ENCODE results near the gene ESRRG.
"Not testable (repeated sequence)": the region's sequence is repeated elsewhere in the genome, so short reads cannot be mapped to it uniquely, and the experiment has no call there.

ESRRG gene

GRCh38 chr1:216726435-216726834 lies 3.2 kb upstream of the ESRRG start:
- no peak for DNase-seq
- no peak for TF ChIP-seq POLR2A (IDR thresholded peaks at IDR 0.05; ENCODE audit: low read length)
- no peak for TF ChIP-seq GATA1 (IDR thresholded peaks at IDR 0.05; ENCODE audit: low read depth, low read length)

- TF ChIP-seq POLR2A (IDR thresholded peaks at IDR 0.05; ENCODE audit: low read length) (no peak), GATA1 (IDR thresholded peaks at IDR 0.05; ENCODE audit: low read depth, low read length) (no peak)
These were observed 408 bp downstream of the ESRRG start for GRCh38 chr1:216722821-216723220.

GRCh38 chr1:216721863-216722262 lies 1.4 kb downstream of the ESRRG start:
- peak; percentile 54 to 58 for DNase-seq
- TF ChIP-seq GATA1 (IDR thresholded peaks at IDR 0.05; ENCODE audit: low read depth, low read length), result no peak
- TF ChIP-seq POLR2A (IDR thresholded peaks at IDR 0.05; ENCODE audit: low read length), result no peak

More at GRCh38 chr1:216722821-216723220, 408 bp downstream of the ESRRG start:
- peak in 1 of 2 experiments; percentile 33 for DNase-seq

- TF ChIP-seq GATA1 (IDR thresholded peaks at IDR 0.05; ENCODE audit: low read depth, low read length) (no peak), POLR2A (IDR thresholded peaks at IDR 0.05; ENCODE audit: low read length) (no peak)
- no peak for DNase-seq
These were observed 2.2 kb downstream of the ESRRG start for GRCh38 chr1:216721062-216721461.

GRCh38 chr1:216711712-216712111 lies 11.5 kb downstream of the ESRRG start:
- no peak for TF ChIP-seq POLR2A (IDR thresholded peaks at IDR 0.05; ENCODE audit: low read length)
- TF ChIP-seq GATA1 (IDR thresholded peaks at IDR 0.05; ENCODE audit: low read depth, low read length), result no peak
- DNase-seq, result no peak

GRCh38 chr1:216710598-216711333 lies 12.5 kb downstream of the ESRRG start:
- DNase-seq, result peak in 1 of 2 experiments; percentile 15
- TF ChIP-seq POLR2A (IDR thresholded peaks at IDR 0.05; ENCODE audit: low read length) (no peak), GATA1 (IDR thresholded peaks at IDR 0.05; ENCODE audit: low read depth, low read length) (no peak)

- TF ChIP-seq POLR2A (IDR thresholded peaks at IDR 0.05; ENCODE audit: low read length) (no peak), GATA1 (IDR thresholded peaks at IDR 0.05; ENCODE audit: low read depth, low read length) (no peak)
- DNase-seq, result peak; percentile 31 to 36
These were observed 13.2 kb downstream of the ESRRG start for GRCh38 chr1:216710055-216710454.

- peak in 1 of 2 experiments; percentile 8 for DNase-seq
- no peak for TF ChIP-seq POLR2A (IDR thresholded peaks at IDR 0.05; ENCODE audit: low read length)
- TF ChIP-seq GATA1 (IDR thresholded peaks at IDR 0.05; ENCODE audit: low read depth, low read length), result no peak
These were observed 17.6 kb downstream of the ESRRG start for GRCh38 chr1:216705676-216706075.

- not testable (repeated sequence) for DNase-seq
These were observed 19.2 kb downstream of the ESRRG start for GRCh38 chr1:216704065-216704464.

GRCh38 chr1:216702170-216702569 lies 21.1 kb downstream of the ESRRG start:
- TF ChIP-seq POLR2A (IDR thresholded peaks at IDR 0.05; ENCODE audit: low read length) (no peak), GATA1 (IDR thresholded peaks at IDR 0.05; ENCODE audit: low read depth, low read length) (no peak)
- no peak for DNase-seq

- DNase-seq, result peak in 1 of 2 experiments; percentile 7
- TF ChIP-seq GATA1 (IDR thresholded peaks at IDR 0.05; ENCODE audit: low read depth, low read length), result no peak
- TF ChIP-seq POLR2A (IDR thresholded peaks at IDR 0.05; ENCODE audit: low read length), result no peak
These were observed 22.4 kb downstream of the ESRRG start for GRCh38 chr1:216700779-216701178.

- no peak for DNase-seq
- TF ChIP-seq POLR2A (IDR thresholded peaks at IDR 0.05; ENCODE audit: low read length), result no peak
- no peak for TF ChIP-seq GATA1 (IDR thresholded peaks at IDR 0.05; ENCODE audit: low read depth, low read length)
These were observed 31.5 kb downstream of the ESRRG start for GRCh38 chr1:216691710-216692109.

GRCh38 chr1:216690603-216691002 lies 32.6 kb downstream of the ESRRG start:
- no peak for DNase-seq
- no peak for TF ChIP-seq GATA1 (IDR thresholded peaks at IDR 0.05; ENCODE audit: low read depth, low read length)
- no peak for TF ChIP-seq POLR2A (IDR thresholded peaks at IDR 0.05; ENCODE audit: low read length)

GRCh38 chr1:216688127-216688657 lies 35.0 kb downstream of the ESRRG start:
- DNase-seq, result no peak
- TF ChIP-seq POLR2A (IDR thresholded peaks at IDR 0.05; ENCODE audit: low read length) (no peak), GATA1 (IDR thresholded peaks at IDR 0.05; ENCODE audit: low read depth, low read length) (no peak)
